Dedifferentiated amniotic fluid mesenchymal stem cell (primary cell): ENCODE results near the gene PARD3.
A peak's percentile ranks its signal among the peaks of the same experiment; 100 is the strongest.
"Not testable (repeated sequence)": the region's sequence is repeated elsewhere in the genome, so short reads cannot be mapped to it uniquely, and the experiment has no call there.

Experiments used
- DNase-seq: peaks from one replicate; pipeline ENCODE4 v3.0.0-alpha.2; 2016; ENCODE audit errors: extremely low spot score

The PARD3 gene

GRCh38 chr10:34465678-34466077, 349.4 kb downstream of the PARD3 start:
- DNase-seq, result no peak

GRCh38 chr10:34464591-34464990, 350.5 kb downstream of the PARD3 start:
- DNase-seq, result no peak

GRCh38 chr10:34464000-34464399, 351.1 kb downstream of the PARD3 start:
- no peak for DNase-seq

GRCh38 chr10:34462993-34463392, 352.1 kb downstream of the PARD3 start:
- DNase-seq, result no peak

DNA sequence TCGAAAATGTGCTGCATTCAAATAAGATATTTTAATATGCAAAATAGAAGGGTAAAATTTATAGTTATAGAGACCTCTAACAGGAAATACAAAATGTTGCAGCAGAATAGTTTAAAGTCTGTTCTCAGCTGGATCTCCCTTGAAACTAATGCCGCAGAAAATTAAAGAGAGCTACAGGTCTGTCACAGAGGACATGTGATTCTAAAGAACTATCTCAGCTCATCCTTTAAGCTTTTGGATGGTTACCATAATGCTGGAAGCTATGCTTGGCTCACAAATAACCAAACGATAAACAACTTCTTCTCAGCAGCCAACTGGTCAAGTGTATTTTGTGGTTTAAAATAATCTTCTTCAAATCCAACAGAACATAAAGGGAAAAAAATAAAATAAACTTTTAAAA, 353.0 kb downstream of the PARD3 start:
- DNase-seq, result no peak

DNA sequence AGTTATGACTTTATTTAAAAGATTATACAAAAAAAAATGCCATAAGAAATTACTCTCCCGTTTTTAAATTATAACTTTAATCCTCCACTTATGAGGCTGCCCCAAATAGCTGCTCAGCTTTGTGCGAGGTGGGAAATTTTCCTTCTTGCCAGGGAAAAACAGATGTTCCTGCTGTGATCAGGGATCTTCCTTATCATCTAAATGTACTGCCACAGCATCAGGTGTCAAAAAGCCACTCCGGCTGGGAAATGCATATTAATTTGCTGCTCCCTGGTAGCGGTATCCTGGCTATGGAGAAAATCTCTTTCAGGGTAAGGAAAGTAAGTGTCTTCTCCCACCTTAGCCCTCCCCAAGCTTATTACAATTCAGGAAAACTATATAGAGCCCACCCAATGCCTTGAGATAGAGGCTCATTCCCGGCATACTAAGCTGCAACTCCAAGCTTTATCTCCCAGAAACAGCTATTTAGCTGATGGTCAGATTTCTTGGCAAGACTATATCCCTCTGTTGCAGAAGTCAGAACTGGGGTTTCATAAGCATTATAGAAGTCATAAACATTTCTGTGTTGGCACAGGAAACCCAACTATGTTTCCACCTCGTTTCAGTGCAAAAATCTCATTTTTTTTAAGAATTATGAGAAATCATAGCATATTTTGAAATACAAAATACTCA, 360.4 kb downstream of the PARD3 start:
- DNase-seq, result peak; percentile 39

- DNase-seq, result no peak
Observed at GRCh38 chr10:34449836-34450235, 365.3 kb downstream of the PARD3 start.

DNA sequence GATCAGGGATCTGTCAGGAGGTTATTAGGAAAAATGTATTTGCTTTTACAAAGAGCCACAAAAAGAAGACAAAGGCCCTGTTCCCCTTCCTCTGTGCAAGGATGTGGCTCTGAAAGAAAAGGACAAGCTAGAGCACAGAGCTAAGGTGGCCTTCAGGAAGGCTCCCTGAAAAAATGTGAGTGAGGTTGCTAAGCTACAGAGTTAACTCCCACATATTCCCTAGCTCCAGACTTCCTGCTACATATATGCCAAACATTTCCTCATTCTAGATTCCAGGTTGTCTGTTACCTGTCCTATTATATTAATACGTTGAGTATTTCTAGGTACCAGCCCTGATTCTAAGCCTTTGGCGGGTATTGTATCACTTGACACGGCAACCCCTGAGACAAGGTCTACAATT, 369.0 kb downstream of the PARD3 start:
- DNase-seq, result no peak

DNA sequence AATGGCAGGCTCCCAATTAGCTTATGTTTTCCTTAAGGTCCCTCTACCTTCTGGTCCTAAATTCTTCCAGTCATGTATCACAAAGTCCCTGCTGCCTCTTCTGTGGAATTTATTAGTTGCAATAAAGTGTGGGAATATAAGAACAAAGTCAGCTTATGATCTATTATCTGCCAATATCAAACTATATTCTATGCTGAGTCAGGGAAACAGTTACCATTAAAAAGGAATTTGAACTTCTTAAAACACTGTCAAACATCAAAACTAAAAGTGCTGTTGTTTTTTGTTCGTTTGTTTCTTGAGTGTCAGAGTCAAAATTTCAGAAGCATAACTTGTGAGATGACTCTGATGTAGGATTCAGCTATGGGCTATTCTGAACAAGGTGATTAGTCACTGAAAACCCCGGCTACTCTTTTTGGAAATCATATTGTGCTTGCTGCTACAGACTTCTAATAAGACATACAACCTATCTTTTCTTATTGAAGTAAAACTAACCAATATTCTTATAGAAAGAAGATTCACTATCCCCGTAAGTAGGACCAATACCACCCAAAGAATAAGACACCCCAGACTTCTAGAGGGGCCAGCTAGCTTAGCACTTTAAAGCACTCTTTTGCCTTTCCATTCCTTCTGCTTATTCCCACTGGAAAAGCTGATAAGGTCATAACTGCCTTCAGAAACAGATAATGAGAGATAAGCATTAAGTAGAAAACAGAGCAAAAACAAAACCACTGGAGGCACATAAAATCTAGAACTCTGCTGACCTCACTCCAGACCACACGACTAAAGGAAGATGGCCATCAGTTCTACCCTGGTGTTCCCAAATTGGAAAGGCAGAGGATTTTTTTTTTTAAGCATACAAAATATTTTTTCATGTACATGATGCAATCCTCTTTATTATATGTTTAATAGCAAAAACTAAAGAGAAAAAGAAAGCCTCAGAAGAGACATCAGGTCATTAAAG, 370.6 kb downstream of the PARD3 start:
- DNase-seq, result no peak

GRCh38 chr10:34439386-34439785, 375.7 kb downstream of the PARD3 start:
- peak; percentile 50 for DNase-seq

GRCh38 chr10:34438741-34439140, 376.4 kb downstream of the PARD3 start:
- DNase-seq, result no peak

- no peak for DNase-seq
Observed at GRCh38 chr10:34437906-34438305, 377.2 kb downstream of the PARD3 start.

DNA sequence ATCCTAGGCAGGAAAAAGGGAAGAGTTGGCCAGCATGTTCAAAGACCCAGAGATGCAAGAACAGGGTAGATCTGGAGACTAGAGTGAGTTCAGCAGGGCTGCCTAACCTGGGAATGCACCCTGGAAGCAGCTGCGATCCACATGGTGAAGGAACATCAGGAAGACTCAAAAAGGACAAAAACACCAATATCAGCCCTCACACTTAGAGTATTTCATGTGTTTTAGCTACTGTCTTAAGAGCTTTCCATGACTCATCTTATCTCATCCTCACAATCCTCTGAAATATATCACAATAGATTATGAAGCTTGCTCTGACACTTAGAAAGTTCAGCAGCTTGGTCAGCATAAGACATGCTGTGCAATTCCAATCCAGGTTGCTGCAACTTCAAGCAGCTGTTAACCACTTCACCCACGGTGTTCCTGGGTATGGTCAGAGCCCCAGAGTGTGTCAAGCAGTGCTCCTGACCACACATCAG, 380.9 kb downstream of the PARD3 start:
- DNase-seq, result peak; percentile 35

GRCh38 chr10:34433241-34434076, 381.6 kb downstream of the PARD3 start:
- peak; percentile 97 for DNase-seq

- DNase-seq, result no peak
Observed at GRCh38 chr10:34432589-34432988, 382.5 kb downstream of the PARD3 start.

DNA sequence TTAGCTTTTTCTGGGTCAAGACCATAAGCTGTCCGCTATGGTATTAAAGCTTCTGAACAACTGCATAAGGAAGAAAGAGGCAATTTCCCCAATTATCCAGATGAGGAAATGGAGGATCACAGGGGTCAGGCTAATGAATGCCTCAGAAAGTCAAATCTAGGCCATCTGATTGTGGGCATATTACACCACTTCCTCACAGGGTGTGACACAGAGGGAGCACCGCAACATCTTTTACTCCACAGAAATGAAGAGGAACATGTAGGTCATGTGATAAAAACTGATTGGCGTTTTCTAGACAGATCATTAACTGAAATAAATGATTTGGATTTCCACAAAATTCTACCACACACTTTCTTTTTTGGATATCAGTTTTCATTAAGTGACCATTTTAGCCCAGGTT, 384.4 kb downstream of the PARD3 start:
- no peak for DNase-seq

- no peak for DNase-seq
Observed at GRCh38 chr10:34428501-34428900, 386.6 kb downstream of the PARD3 start.

DNA sequence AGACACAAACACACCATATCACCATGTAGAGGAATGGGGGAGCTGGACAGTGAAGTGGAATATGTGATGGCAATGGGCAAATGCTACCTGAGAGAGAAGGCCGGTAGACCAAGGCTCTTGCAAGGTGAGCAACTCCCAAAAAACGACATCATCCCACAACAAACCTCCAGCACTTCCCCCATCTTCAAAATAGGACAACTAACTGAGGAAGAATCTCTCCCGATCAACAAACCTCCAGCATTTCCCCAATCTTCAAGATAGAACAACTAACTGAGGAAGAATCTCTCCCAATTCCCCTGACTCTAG, 387.2 kb downstream of the PARD3 start:
- DNase-seq, result no peak

- not testable (repeated sequence) for DNase-seq
Observed at GRCh38 chr10:34427158-34427910, 387.8 kb downstream of the PARD3 start.

DNA sequence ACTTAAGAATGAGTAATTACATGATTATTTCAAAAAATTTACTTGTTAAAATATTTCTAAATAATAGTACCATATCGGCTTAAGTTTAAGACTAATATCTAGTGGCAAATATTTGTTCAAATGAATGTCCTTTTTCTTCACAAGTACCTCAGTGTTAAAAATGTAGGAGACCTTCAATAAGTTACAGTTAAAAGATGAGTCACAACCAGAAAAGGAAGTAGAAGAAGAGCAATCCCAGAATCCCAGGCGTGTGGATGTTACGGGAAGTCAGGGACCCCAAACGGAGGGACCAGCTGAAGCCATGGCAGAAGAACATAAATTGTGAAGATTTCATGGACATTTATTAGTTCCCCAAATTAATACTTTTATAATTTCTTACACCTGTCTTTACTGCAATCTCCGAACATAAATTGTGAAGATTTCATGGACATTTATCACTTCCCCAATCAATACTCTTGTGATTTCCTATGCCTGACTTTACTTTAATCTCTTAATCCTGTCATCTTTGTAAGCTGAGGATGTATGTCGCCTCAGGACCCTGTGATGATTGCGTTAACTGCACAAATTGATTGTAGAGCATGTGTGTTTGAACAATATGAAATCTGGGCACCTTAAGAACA, 388.4 kb downstream of the PARD3 start:
- not testable (repeated sequence) for DNase-seq

DNA sequence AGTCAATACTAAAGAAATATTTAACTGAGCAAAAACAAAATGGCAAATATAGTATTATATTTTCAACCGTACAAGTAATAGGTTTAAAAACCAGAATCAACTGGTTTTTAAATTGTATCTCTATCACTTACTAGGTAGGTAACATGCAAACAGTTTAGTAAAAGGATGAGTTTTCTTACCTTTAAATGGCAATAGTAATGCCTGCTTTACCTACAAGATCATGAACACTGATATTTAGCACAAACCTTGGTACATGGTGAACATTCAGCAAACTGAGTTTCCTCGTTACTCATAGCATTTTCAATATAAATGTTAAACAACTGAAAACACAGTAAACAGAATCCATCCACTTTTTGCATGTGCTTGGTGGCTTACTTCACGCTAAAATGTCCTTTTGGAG, 389.1 kb downstream of the PARD3 start:
- DNase-seq, result no peak
